ENCODE results near the gene SPNS3.

Gene SPNS3

DNA sequence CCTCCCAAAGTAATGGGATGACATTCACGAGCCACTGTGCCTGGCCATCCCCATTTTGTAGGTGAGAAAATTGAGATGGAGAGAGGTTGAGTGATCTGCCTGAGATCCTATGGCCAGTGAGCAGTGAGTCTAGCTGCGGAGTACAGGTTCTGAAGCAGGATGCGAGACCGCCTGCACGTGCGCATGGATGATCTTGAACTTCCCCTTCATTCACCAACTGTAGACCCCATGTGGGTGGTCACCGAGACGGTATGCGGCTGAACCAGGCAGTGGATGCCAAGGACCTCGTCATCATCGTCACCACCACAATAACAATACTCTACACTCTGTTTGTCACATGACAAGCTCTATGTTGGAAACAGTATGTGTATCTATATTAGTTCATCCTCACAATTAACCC lies 6.2 kb upstream of the SPNS3 start:
- DNase-seq = no peak

GRCh38 chr17:4436381-4436780 lies 2.6 kb downstream of the SPNS3 start:
- DNase-seq = no peak

DNA sequence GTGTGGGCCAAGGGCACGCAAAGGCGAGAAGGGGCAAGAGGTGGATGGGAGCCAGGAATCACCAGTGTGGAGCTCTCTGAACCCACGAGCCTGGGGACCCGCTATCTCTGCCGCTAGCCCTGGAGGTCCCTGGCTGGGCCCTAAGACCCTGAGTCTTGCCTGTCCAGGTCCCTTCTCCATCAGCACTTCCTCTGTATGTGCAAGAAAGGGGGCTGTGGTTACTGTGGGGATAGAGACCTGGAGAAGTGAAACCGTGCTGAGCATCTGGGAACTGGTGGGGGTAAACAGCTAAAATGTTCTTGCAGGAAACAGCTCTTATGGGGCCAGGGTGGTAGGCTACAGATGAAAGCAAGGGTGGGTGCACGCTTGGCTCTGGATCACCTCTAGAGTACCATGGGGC lies 3.1 kb downstream of the SPNS3 start:
- DNase-seq = no peak

GRCh38 chr17:4438162-4438944 lies 4.6 kb downstream of the SPNS3 start:
- no peak for DNase-seq

GRCh38 chr17:4440021-4440420 lies 6.3 kb downstream of the SPNS3 start:
- DNase-seq = no peak

DNA sequence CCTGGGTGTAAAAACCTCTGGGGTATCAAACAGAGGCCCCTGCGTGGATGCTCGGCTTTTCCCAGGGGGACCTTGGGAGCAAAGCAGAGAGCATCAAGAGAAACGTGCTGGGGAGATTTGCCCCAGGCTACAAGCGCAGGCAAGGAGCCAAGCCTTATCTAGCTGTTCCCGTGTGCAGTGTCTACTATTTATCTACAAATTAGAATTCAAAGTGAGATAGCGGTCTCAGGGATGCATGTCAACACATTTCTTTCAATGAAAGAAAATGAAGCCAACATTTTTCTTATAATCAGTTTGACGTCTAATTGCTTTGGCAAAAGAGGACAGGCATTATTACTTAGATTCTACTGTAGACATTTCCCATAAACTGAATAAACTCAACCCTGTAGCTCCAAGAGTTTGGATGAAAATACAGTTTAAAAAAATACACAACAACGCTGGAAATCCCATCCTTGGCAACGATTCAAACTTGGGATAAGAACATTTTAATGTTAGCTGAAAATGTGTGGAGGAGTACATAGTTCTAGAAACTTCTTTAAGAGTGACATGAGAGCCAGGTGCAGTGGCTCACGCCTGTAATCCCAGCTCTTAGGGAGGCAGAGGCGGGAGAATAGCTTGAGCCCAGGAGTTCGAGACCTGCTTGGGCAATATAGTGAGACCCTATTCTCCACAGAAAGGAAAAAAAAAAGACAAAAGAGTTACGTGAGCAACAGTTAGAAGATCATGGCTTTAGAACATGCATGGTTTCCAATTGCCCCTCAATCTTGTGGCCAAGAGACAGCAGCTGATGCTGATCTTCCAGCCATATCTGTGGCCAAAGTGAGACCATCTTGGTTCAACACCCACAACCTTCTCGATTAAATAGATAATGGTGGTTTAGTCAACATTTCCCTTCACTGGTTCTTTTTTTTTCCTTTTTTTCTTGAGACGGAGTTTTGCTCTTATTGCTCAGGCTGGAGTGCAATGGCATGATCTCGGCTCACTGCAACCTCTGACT lies 7.2 kb downstream of the SPNS3 start:
- DNase-seq = no peak

DNA sequence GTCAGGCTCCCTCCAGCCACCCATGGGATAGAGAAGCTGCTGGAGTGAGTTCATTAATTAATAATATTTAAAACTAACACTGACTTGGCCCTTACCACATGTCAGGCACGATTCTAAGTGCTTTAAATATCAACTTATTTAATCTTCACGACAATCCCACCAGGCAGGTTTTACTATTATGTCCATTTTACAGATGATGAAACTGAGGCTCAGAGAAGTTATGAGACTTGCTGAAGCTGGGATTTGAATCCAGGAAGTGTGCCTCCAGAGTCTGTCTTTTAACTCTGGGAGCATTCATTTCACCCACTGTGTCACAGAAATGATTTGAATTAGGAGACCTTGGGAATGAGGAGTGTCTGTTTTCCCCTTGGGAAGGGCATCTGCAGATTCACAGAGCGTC lies 8.8 kb downstream of the SPNS3 start:
- no peak for DNase-seq

DNA sequence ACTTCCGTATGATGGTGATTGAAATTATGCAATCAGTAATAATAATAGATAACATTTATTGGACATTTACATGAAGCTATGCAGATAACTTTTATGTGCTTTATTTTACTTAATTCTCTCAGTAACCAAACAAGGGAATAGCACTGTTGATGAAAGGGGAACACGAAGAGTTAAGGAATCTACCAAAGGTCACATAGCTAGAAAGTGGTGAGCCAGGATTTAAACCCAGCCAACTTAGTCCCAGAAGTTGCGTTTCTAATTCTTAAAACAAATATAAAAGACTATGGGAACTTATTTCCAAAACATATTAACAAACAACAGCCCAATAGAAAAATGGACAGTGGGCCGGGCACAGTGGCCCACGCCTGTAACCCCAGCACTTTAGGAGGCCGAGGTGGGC lies 9.7 kb downstream of the SPNS3 start:
- no peak for DNase-seq

- DNase-seq = no peak
These were observed 11.2 kb downstream of the SPNS3 start for GRCh38 chr17:4444782-4445473.

GRCh38 chr17:4445731-4446130 lies 12.0 kb downstream of the SPNS3 start:
- no peak for DNase-seq

DNA sequence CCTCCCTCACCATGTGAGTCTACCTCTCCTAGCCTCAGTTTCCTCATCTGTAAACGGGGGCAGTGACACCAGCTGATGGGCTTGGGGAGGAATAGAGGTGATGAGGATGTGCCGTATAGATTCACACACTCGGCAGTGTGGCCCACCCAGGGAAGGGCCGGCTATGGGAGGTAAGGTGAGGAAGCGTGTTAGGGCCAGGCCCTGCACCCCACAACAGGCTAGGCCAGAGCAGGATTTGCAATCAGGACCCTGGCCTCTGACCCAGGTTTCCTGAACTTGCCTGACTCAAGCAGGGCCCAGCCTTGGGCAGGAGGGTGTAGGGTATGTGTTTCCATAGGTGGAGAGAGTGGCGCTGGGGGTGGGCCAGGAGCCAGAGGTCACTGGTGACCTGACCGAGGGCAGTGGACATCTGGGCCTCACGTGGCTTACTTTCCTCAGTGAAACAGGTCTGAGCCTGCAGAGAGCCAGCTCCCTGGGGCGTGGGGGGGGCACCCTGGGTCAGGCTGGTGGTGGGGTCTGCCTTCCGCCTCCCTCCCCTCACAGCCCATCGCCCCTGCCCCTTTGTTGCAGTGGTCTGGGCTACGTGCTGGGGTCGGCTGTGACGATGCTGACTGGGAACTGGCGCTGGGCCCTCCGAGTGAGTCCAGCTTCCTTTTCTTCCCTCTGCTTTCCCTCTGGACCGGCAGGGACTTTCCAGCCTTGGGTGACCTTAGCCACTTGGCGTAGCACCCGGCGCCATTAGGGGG lies 12.8 kb downstream of the SPNS3 start:
- DNase-seq = no peak

DNA sequence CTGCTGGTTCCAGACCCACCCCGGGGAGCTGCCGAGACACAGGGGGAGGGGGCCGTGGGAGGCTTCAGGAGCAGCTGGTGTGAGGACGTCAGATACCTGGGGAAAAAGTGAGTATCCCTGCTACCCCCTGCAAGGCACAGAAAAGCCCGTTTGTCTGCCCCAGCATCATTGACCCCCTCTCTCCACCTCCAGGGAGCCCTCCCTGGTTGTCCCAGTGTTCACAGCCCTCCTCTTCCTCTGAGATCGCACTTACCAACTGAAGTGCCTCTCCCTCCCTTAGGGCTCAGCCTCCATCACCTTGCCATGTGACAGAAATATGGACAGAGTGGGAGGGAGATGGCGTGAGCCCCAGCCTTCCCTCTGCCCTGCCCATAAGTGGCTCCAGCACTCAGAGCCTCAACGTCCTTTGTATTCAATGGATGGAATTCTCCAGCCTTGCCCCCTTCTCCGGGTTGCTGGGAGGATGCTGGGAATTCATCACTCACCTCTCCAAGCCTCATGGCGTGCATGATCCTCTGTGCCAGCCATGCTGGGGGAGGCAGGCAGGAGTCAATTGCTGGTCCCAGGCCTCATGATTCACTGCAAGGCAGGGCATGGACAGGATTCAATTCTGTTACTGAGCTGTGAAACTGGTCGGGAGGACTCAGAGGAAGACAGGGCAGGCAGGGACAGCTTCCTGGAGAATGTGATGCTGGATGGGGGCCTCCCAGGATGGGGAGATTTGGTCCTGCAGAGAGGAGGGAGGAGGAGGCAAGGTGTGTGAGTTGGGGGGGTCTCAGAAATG lies 14.6 kb downstream of the SPNS3 start:
- peak; percentile 2 for DNase-seq

GRCh38 chr17:4449736-4450135 lies 16.0 kb downstream of the SPNS3 start:
- DNase-seq = no peak

DNA sequence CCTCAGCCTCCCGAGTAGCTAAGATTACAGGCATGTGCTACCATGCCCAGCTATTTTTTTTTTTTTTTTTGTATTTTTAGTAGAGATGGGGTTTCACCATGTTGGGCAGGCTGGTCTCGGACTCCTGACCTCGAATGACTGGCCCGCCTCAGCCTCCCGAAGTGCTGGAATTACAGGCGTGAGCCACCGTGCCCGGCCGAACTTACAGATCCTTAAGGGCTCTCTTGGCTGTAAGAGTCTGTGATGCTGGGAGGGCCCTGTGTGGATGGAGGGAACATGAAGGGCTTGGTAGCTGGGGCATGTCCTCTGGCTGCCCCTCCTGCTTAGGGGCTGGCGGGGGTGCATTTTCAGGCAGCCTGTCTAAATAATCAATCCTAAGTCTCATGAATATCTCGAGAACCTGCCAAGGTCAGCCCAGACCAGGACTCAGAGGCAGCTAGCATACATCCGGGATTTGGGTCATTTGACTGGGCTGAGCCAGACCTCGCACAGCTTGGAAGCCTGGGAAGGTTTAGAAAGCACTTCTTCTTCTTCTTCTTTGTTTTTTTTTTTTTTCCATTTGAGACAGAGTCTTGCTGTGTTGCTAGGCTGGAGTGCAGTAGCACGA lies 17.1 kb downstream of the SPNS3 start:
- no peak for DNase-seq

DNA sequence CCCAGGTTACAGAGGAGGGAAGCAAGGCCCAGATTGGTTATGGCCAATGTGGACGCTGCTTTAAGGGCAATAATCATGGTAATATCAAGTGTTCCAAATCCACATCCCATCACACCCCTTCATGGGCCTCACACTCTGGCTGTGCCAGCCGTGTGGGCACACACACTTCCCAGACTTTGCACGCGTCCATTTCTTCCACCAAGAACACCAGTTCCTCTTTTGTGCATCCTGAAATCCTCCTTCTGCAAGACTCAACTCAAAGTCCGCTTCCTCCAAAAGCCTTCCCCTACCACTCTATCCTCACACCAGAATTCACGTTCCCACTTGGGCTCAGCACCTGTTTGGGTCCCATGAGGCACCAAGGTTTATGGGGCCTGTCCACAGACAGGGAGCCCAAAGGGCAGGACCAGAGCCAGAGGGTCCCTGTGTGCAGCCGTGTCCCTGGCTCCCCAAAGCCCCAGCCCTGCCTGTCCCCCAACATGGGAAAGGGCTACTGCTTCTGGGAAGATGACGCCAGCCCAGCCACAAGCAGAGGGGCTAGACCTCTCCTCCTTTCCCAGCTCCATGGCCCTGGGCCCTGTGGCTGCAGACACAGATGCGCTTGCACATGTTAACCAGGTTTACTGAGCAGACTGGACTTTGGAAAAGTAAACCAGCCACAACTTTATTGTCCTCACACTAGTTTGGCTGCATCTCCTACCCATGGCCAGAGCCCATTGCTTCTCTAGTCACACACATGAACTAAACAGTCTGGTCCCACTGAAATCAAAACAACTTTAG lies 20.3 kb downstream of the SPNS3 start:
- no peak for DNase-seq

DNA sequence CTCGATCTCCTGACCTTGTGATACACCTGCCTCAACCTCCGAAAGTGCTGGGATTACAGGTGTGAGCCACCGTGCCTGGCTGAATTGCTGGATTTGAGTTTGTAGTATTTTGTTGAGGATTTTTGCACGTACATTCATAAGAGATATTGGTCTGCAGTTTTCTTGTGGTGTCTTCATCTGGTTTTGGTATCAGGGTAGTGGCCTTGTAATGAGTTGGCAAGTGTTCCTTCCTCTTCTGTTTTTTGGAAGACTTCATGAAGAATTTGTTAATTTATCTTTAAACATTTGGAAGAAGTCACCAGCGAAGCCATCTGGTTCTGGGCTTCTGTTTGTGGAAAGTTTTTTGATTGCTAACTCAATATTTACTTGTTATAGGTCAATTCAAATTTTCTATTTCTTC lies 26.9 kb downstream of the SPNS3 start:
- DNase-seq = no peak

DNA sequence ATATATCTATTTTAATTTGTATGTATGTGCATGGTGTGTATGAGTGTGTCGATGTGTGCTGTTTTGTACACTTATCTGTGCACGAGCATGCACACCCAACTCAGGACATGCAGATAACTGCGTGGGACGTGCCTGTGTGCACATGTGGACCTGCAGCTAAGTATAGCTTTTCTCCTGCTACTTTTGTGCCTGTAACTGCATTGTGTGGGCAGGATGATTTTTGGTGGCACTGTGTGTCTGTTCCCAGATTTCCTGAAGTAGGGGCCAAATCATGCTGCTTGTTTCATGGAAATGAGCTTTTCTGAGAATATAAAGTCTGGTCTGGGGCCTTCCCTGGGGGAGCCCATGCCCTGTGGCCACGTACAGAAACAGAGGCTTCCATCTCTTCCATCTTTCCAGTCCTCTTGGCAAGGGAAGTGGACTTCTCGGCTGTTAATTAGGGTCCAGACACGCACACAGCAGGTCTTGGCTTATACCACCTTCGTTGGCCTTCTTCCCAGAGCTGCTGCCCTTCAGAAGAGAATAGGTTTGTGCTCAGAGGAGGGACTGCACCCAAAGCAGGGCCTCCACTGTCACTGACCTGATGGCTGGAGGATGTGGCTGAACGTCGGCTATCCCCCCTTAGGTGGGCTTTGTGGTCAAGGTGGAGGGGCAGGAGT lies 30.2 kb downstream of the SPNS3 start:
- DNase-seq = no peak

DNA sequence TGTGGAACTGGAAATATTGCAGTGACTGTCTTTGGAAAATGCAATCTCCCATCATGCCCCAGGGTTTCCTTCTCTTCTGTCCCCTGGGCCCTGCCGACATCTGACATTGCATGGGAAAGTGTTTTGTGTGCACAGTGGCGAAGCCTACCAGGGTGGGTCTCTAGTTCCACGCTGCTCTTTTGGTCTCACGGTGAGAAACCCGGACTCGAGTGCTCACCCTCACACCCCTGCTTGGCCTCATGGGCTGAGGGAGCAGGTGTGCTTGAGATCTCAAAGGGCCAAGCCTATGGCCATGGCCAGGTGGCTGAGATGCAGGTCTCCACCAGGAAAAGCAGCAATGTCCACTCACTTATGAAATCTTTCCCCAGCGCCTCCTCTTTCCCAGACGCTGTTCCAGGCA lies 32.0 kb downstream of the SPNS3 start:
- DNase-seq = no peak

DNA sequence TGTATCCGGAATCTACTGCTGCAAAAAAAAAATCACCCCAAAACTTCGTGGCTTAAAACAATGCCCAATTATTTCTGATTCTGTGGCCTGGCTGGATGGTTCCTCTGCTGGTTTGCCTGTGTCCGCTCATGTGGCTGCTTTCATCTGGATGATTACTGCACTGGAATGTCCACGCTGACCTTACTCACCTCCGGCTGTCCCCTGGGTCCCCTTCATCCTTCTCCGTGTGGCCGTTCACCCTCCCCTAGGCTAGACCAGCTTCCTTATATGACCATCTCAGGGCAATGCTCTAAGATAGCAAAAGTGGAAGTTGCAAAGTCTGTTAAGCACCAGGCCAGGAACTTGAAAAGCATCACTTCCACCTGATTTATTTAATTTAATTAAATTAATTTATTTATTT lies 33.5 kb downstream of the SPNS3 start:
- DNase-seq = no peak

DNA sequence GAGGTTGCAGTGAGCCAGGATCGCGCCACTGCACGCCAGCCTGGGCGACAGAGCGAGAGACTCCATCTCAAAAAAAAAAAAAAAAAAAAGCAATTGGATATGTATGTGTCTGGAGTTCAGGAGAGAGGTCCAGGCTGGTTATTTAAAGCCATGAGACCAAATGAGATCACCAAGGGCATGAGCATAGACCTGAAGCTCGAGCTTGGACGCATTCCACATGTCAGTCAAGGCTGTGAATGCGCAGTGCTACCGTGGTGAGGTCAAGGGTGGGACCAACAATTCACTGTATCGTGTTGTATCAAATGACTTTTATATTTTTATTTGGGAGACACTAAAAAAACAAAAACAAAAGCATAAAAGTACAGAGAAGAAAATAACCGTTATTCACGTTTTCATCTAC lies 35.8 kb downstream of the SPNS3 start:
- no peak for DNase-seq
